Amygdala (tissue), 56 donors: ENCODE results near the gene PSMD11.
"Not testable (repeated sequence)": the region's sequence is repeated elsewhere in the genome, so short reads cannot be mapped to it uniquely, and the experiment has no call there.

Experiments used
- DNase-seq, 56 donors: peaks; one replicate each; lab custom pipeline; 2025; lab: John Stamatoyannopoulos, UW

PSMD11 gene

DNA sequence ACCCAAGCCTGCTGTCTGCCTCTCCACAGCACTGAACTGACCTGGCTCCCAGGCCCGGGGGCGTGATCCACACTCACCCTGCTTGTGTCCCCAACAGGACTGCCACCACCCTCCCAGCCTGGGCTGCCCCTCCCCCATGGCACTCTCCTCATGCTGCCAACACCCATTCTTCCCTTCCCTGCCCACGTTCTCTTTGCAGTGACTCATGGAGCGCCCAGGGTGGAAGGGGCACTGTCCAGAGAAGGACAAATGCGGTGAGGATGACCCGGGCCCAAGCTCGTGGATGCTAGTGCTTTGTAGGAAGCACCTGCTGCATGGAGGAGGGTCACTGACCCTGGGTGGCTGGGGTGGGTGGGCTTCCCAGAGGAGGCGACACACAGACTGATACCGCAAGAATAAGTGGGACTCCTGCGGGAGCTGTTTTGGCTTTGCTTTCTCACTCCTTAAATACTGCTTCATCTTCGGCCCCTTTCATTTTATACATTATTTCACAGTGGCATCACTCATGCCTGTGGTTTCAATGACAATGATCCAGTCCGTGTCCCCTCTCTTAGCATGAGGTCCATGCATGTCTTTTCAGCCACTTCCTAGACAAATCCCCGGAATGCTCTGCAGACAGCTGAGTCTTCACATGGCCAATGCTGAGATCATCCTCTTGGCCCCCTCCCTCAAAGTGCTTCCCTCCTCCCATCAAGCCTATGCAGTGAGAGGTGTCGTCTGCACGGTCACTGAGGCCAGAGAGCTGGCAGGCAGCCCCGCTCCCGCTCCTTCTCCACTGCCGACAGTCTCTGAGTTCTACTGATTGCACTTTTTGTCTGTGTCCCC is 60.1 kb downstream of the PSMD11 start:
- peak in 1 of 56 donors; percentile 33 for DNase-seq

DNA sequence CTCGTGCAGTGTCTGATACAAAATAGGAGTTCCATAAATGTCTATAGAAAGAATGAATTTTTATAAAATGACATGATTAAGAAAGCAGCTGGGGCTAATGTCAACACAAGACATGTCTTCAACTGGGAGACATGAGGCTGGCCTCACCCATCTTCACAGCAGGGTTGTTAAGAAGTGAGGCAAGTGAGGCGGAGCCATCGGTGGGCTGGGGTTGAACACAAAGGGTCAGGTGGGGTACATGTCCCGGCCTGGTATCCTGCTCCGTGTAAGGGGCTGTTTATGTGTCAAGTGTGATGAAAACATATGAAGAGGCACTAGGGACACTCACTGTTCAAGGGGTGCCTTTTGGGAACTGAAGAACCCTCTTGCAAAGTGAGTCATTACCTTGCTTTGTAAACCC is 64.6 kb downstream of the PSMD11 start:
- DNase-seq, result no peak

DNA sequence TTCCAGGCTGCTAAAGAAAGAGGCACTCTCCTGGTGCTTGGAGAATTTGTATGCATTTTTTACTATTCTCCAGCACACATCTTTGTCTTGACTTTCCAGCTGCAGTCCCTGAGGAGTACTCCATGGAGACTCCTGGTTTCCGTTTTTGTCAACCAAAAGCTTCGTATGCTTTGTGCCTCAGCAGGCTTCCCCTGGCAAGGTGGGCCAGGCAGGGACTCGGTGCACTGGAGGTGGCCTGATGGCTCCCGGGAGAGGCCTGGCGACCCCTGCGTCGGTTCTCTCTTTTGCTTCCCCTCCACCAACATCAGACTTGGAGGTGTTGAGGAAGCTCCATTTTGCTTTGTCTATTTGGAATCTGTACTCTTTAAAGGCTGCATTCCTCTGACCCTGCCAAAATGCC is 66.2 kb downstream of the PSMD11 start:
- no peak for DNase-seq

GRCh38 chr17:32512328-32512727 is 68.0 kb downstream of the PSMD11 start:
- no peak for DNase-seq

DNA sequence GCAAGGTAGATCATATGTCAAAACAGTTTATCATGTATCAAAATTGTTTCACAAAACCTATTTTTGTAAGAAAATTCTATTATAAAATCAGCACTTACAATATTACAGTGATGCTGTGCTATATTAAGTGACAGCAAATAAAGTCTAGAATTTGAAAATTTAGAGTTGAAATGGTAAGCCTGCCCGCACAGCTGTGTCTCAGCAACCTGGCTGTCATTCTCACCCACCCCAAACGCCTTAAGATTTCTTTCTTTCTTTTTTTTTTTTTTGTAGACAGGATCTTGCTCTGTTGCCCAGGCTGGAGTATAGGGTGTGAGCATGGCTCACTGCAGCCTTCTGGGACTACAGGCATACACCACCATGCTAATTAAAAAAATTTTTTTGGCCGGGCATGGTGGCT is 69.3 kb downstream of the PSMD11 start:
- DNase-seq, result no peak

DNA sequence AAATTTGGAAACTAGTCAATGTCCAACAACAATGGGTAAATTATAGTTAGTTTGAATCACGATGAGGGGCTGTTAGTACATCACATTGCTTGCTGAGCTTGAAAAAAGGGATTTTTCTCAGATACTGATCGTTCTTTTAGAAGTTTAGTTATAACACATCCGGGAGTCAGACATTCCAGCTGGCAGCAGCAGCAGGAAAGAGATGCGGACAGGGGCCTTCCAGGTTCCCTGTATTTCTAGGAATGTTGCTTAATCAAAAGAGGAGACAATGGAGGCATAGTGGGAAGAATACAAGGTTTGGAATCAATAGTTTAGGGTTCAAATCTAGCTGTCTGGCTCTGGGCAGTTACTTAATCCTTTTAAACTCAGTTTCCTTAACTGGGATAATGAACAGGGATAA is 70.3 kb downstream of the PSMD11 start:
- DNase-seq, result no peak

DNA sequence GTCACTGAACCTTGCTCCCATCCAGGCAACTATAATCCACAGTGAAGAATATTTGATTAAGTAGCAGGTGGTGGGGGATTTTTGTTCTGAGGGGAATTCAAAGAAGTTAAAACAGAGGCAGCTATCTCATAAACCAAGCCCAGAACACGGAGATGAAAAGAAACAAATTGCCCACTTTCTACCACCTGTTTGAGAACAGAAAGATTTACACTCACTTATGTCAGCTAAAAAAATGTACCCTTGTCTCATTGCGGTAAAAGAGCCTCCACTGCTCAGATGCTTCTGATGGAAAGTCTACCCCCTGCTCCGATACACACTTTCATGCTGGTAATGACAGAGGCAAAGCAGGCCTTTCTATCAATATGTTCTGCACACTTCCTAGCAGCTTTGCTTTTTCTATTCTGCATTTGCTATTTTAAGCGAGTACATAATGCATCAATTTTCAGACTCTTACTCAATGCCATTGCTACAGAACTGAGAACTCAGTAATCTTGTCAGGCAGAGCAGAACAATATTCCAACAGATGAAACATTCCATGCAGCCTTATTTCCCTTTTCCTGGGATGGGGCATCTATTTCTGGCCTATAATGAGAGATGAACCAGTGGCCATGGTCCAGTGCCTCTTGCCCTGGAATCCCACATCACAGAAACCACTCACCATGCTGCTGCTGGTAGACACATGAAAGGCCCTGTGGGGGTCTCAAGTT is 71.5 kb downstream of the PSMD11 start:
- no peak for DNase-seq

DNA sequence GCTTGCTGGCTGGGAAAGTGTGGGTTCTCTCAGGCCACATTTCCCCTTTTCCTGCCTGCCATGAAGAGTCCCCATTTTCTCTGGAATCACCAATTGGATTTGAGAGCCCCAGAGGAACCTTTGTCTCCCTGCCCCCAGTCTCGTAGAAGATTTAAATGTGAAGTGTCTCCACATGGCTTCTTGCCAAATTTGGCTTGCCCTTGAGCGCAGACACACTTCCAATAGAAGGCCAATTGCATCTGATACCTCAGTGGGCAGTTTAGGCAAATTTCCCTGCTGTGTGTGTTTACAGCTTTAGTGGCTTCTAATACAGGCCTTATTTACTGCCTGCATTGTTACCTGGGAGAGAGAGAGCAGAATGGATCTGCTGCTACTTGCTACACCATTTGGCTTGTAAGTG is 72.1 kb downstream of the PSMD11 start:
- no peak for DNase-seq

DNA sequence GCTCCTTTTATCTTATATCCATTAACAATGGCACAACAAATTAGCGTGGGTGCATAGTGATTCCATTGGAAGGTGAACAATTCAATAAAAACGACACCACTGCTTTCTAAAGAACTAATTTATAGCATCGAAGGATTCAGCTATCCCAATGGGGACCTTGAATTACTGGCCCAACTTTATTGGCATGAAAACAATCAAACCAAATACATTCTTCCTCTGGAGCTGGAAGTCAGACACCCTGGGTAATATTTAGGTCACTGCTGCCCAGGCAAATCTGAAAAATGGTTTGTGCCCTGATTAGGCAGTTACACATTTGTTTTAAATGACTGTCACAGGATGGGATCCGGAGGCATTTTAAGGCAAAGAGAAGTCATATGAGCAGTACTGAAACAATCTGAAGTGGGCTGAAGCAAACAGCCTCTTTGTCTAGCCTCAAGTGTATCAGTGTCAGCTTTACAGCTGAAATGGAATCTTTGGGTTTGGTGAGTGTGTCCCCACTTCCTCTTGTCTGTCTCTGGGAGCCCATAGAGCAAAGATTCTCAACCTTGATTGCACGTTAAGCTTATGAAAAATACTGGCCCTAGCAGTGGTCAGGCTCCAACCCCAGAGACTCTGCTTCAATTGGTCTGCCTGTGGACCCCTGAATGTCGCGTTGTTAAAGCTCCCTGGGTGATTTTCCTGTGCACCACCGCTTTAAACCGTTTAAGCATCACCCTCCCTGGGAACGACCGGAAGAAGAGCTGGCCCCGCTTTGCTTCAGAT is 72.8 kb downstream of the PSMD11 start:
- no peak for DNase-seq

- DNase-seq, result no peak
Observed at GRCh38 chr17:32517982-32518381, 73.7 kb downstream of the PSMD11 start.

DNA sequence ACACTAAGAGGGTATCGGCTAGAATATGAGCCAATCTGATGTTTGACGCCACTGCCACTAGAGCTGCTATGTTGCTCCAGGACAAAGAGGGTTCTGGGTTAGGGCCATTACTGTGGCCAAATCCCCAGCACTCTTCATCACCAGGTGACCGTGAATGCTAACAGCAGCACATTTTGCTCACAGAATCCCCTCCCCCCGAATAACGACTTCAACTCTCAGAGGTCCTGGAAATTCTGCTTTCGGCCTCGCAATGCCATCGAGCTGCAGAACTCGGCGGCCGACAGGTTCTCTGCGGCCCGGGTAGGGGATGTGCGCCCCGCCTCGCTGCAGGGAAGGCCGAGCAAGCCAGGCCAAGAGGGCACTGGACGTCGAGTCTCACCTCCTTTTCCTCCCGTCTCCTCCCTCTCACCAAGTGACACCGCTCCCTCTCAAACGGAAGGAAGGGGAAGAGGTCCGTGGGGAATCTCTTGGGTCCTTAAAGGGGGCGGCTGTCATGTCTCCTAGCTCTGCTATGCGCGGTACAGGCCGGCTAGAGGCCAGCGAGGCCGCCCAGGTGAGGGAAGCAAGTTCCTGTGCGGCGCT is 74.4 kb downstream of the PSMD11 start:
- DNase-seq, result no peak

DNA sequence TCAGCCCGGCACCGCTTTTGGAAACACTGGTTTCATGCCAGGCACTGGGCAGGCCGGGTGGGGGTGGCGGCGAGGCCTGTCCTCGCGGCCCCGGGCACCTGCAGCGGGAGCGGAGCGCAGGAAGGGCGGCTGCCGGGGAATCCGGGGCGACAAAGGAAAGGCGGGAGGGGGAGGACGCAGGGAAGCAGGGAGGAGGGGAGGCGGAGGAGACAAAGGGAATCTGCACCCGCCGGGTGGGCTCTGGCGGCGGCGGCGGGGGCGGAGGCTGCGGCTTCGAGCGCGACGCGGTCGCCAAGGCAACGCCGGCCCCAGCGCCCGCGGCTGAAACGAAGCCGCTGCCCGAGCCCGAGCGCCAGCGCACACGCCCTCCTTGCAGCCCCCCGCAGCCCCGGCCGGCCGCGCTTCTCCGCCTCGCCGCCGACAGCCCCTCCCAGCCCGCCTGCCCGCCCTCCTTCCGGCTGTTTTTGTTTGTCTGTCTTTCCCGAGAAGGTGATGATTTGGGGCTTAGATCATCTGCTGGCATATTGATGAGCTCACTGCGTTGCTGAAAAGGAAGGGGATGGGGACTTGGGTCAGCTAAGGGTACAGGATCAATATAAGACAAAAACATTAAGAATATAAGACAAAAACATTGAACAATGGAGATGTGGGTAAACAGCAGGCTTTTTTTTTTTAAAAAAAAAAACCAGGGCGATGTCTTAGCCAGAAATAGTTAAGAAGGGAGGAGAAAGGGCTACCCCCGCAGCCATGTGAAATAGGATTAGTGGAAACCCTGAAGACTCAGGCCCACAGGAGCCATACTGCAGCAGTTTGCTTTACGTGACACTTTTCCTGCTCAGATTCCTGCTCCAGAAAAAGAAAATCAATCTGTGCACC is 75.2 kb downstream of the PSMD11 start:
- DNase-seq, result peak in 21 of 56 donors; percentile 14 to 72 (median 34)

GRCh38 chr17:32520104-32520701 is 75.9 kb downstream of the PSMD11 start:
- DNase-seq, result peak in 2 of 56 donors; percentile 10 to 39

DNA sequence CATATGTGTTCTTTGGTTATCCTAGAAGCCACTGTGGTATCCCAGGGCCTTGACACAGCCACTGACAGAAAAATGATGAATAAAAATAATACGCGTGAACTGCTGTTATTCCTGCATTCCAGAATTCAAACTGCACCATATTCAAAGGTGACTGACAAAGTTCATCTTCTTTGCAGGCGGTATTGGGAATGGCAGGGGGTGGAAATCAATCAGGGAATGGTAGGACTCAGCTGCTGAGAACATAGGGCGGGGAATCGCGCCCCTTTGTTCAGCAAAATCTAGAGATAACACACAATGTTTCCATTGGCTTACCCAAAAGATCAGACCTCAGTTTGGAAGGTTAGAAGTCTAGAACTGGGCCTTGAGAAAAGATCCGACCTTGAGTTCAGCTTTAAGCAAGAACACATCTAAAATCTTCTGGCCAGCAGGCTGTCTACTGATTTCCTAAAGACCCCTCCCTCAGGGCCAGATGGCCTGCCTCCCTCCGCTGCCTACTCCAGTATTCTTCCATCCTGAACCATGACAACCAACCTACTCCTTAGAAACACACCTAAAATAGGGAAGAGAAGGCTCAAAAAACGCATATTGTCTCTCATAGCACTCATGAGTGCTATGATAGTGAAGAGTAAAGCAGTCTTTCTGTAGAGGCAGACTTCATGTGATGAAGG is 76.6 kb downstream of the PSMD11 start:
- DNase-seq, result peak in 6 of 56 donors; percentile 11 to 38 (median 22)

DNA sequence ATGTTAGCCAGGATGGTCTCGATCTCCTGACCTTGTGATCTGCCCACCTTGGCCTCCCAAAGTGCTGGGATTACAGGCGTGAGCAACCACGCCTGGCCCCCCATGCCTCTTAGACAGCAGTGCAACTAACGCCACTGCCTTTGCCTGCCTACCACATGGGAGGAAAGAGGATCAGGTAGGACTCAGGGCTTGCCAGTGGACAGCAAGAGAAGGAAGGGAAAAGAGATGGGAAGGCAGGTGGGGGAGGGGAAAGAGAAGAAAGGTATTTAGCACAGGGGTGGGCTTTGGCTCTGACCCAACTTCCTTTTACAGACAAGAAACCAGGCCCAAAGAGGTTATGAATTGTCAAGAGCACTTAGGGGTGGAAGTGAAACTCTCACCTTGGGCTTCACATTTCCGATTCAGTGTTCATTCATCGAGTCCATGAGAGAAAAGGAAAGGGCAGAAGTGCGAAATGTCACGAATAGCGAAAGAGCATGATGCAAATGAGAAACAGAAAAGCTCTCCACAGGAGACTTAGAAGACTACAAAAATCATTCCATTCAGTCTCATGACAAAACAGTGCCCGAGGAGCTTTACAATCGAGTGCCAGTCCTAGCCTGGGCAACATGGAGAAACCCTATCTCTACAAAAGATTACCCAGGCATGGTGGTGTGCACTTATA is 78.8 kb downstream of the PSMD11 start:
- no peak for DNase-seq

- no peak for DNase-seq
Observed at GRCh38 chr17:32523827-32524552, 79.7 kb downstream of the PSMD11 start.

DNA sequence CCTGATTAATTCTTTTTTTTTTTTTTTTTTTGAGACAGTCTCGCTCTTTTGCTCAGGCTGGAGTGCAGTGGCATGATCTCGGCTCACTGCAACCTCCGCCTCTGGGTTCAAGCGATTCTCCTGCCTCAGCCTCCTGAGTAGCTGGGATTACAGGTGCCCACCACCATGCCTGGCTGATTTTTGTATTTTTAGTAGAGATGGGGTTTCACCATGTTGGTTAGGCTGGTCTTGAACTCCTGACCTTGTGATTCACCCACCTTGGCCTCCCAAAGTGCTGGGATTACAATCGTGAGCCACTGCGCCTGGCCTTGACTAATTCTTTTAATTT is 80.2 kb downstream of the PSMD11 start:
- DNase-seq, result not testable (repeated sequence)

GRCh38 chr17:32525122-32525521 is 80.8 kb downstream of the PSMD11 start:
- DNase-seq, result no peak
